SK-N-SH (cell line): Measurements from ENCODE around the gene TRPM3. TPM values are rescaled to one million over a fixed set of nuclear protein-coding genes. Genes with fewer than 3 reads are reported as not detected.

ENCODE experiments used
- CTCF ChIA-PET: fragments of 300-600, 350-600 bp; formaldehyde crosslinking; extraction: SDS; loops from one replicate; lab custom pipeline; 2021; lab: Yijun Ruan, JAX
- POLR2A ChIA-PET: fragments of 350-600 bp; sonication (Branson Sonifier 250); formaldehyde crosslinking; extraction: SDS; loops from one replicate; lab custom pipeline; 2020; ENCODE audit warnings: antibody characterized with exemption, inconsistent platforms; lab: Yijun Ruan, JAX
- DNase-seq: peaks from one replicate; pipeline ENCODE4 v3.0.0; 2012
- H2AFZ ChIP-seq: fragments of 200-600 bp; sonication (generic); 2 replicates; pipeline ENCODE4 v1.8.1; 2016; ENCODE audit warnings: antibody characterized with exemption, mild to moderate bottlenecking, low read depth
- H3F3A ChIP-seq: fragments of 200-600 bp; sonication (generic); replicated peaks from 2 replicates; pipeline ENCODE3; 2016; ENCODE audit warnings: antibody characterized with exemption, mild to moderate bottlenecking; ENCODE audit not compliant: insufficient read depth
- H3K27ac ChIP-seq, 2 experiments: fragments of 200-500 bp in 1 of 2; fragments of 200-600 bp in 1 of 2; sonication (Bioruptor generic) in 1 of 2; sonication (generic), shearing (Covaris generic) in 1 of 2; 2 replicates each; pipeline versions ENCODE4 v1.5.1 to v1.6.1; 2014 to 2016; ENCODE audit warnings: low read depth in 2 of 2, inconsistent platforms in 1 of 2, low read length in 1 of 2, mild to moderate bottlenecking in 1 of 2, mixed read lengths in 1 of 2
- H3K27me3 ChIP-seq: fragments of 200-600 bp; sonication (generic), shearing (Covaris generic); 2 replicates; pipeline ENCODE4 v1.6.1; 2016; ENCODE audit warnings: mixed run types; ENCODE audit not compliant: insufficient read depth
- H3K36me3 ChIP-seq, 2 experiments: fragments of 200-500 bp in 1 of 2; fragments of 200-600 bp in 1 of 2; sonication (Bioruptor generic) in 1 of 2; sonication (generic) in 1 of 2; replicated peaks in 1 of 2; 2 replicates each; pipeline versions ENCODE3 to v1.5.1; 2014 to 2016; ENCODE audit warnings: low read length in 1 of 2, mild to moderate bottlenecking in 1 of 2; ENCODE audit not compliant: insufficient read depth in 2 of 2, control insufficient read depth in 1 of 2
- H3K4me1 ChIP-seq, 2 experiments: fragments of 200-500 bp in 1 of 2; fragments of 200-600 bp in 1 of 2; sonication (Bioruptor generic) in 1 of 2; sonication (generic), shearing (Covaris generic) in 1 of 2; 2 replicates each; pipeline versions ENCODE4 v1.5.1 to v1.6.1; 2014 to 2016; ENCODE audit warnings: low read depth in 1 of 2, low read length in 1 of 2, mixed run types in 1 of 2; ENCODE audit not compliant: insufficient read depth in 2 of 2, control insufficient read depth in 1 of 2
- H3K4me2 ChIP-seq: fragments of 200-600 bp; sonication (generic), shearing (Covaris generic); 2 replicates; pipeline ENCODE4 v1.6.1; 2017; ENCODE audit warnings: mixed run types
- H3K4me3 ChIP-seq, 2 experiments: fragments of 200-500 bp in 1 of 2; fragments of 200-600 bp in 1 of 2; sonication (Bioruptor generic) in 1 of 2; sonication (generic), shearing (Covaris generic) in 1 of 2; 2 replicates each; pipeline versions ENCODE4 v1.5.1 to v1.8.1; 2014 to 2016; ENCODE audit warnings: low read depth in 2 of 2, inconsistent platforms in 1 of 2, low read length in 1 of 2, mild to moderate bottlenecking in 1 of 2, mixed read lengths in 1 of 2, moderate library complexity in 1 of 2
- H3K79me2 ChIP-seq: fragments of 200-600 bp; sonication (generic); 2 replicates; pipeline ENCODE4 v1.8.1; 2017; ENCODE audit warnings: mild to moderate bottlenecking; ENCODE audit not compliant: insufficient read depth
- H3K9ac ChIP-seq: fragments of 200-600 bp; sonication (generic); 2 replicates; pipeline ENCODE4 v1.6.1; 2017; ENCODE audit warnings: mixed run types
- H3K9me2 ChIP-seq: fragments of 200-600 bp; sonication (generic); 2 replicates; pipeline ENCODE4 v1.6.1; 2017; ENCODE audit warnings: mixed run types
- H3K9me3 ChIP-seq: fragments of 200-600 bp; sonication (generic); 2 replicates; pipeline ENCODE4 v1.6.1; 2017; ENCODE audit warnings: mixed run types, mild to moderate bottlenecking, moderate library complexity
- H4K20me1 ChIP-seq: fragments of 200-600 bp; sonication (generic); 2 replicates; pipeline ENCODE4 v1.6.1; 2017; ENCODE audit warnings: mild to moderate bottlenecking, mixed run types; ENCODE audit not compliant: insufficient read depth
- CHD2 ChIP-seq: fragments of 150-350 bp; IDR thresholded peaks from 2 replicates; pipeline ENCODE4 v1.6.1; 2018; ENCODE audit warnings: low read length; ENCODE audit not compliant: partially characterized antibody
- ELF1 ChIP-seq: IDR thresholded peaks from 2 replicates; pipeline ENCODE4 v1.4.0; 2012
- EZH2phosphoT487 ChIP-seq: fragments of 200-600 bp; sonication (generic); IDR thresholded peaks from 2 replicates; pipeline ENCODE4 v1.6.1; 2017; ENCODE audit warnings: low read depth, mixed run types, mild to moderate bottlenecking, antibody characterized with exemption, moderate library complexity, borderline replicate concordance
- FOSL2 ChIP-seq: IDR thresholded peaks from 2 replicates; pipeline ENCODE4 v1.4.0; 2012; ENCODE audit warnings: low read depth, mild to moderate bottlenecking, moderate library complexity, borderline replicate concordance
- FOXJ3 ChIP-seq: sonication (generic); formaldehyde crosslinking; IDR thresholded peaks from 2 replicates; pipeline ENCODE4 v1.5.1; 2020; ENCODE audit warnings: mild to moderate bottlenecking, missing genetic modification reagents
- FOXM1 ChIP-seq: IDR thresholded peaks from 2 replicates; pipeline ENCODE4 v1.4.0; 2012; ENCODE audit warnings: low read depth, mild to moderate bottlenecking
- MEF2A ChIP-seq: IDR thresholded peaks from 2 replicates; pipeline ENCODE4 v1.4.0; 2012; ENCODE audit warnings: low read depth, borderline replicate concordance
- MXI1 ChIP-seq: IDR thresholded peaks from 2 replicates; pipeline ENCODE4 v1.6.1; 2012; ENCODE audit warnings: mild to moderate bottlenecking, low read depth, low read length, improper control_type of control experiment
- NRF1 ChIP-seq: IDR thresholded peaks from 2 replicates; pipeline ENCODE4 v1.6.1; 2012; ENCODE audit warnings: low read depth, mild to moderate bottlenecking, low read length
- POLR2AphosphoS5 ChIP-seq: IDR thresholded peaks from 2 replicates; pipeline ENCODE4 v1.6.1; 2012; ENCODE audit warnings: low read depth, low read length
- RAD21 ChIP-seq: IDR thresholded peaks from 2 replicates; pipeline ENCODE4 v1.6.1; 2012; ENCODE audit warnings: mild to moderate bottlenecking, low read length
- REST ChIP-seq: IDR thresholded peaks from 2 replicates; pipeline ENCODE4 v1.6.1; 2012; ENCODE audit warnings: mild to moderate bottlenecking, low read depth, low read length, moderate library complexity
- RXRA ChIP-seq: IDR thresholded peaks from 2 replicates; pipeline ENCODE4 v1.4.0; 2012; ENCODE audit warnings: low read depth, mild to moderate bottlenecking, borderline replicate concordance
- SMC3 ChIP-seq: IDR thresholded peaks from 2 replicates; pipeline ENCODE4 v1.6.1; 2012; ENCODE audit warnings: low read depth, low read length, improper control_type of control experiment
- TAF1 ChIP-seq: IDR thresholded peaks from 2 replicates; pipeline ENCODE4 v1.6.1; 2012; ENCODE audit warnings: low read depth, mild to moderate bottlenecking, low read length, moderate library complexity, borderline replicate concordance
- TCF12 ChIP-seq: IDR thresholded peaks from 2 replicates; pipeline ENCODE4 v1.4.0; 2012
- YY1 ChIP-seq: IDR thresholded peaks from 2 replicates; pipeline ENCODE4 v1.4.0; 2012; ENCODE audit warnings: low read depth, mild to moderate bottlenecking
- WGBS: methylation state at CpG from one replicate; pipeline ENCODE4 v1.1.6; 2017; ENCODE audit warnings: low lambda C conversion rate; 5-methylcytosine and 5-hydroxymethylcytosine counted together
- polyA plus RNA-seq, 3 experiments: library from polyadenylated mRNA; depleted of rRNA; stranded (reverse); fragments of >200 nt; gene quantifications; 2 replicates each; pipeline ENCODE4 v1.2.3, GENCODE V29; 2012
- TF ChIP-seq, protein P1 (sequence below): IDR thresholded peaks from 2 replicates; pipeline ENCODE4 v1.4.0; 2012; ENCODE audit warnings: low read depth, borderline replicate concordance

The TRPM3 gene
- polyA plus RNA-seq, 1 of the 3 experiments (the other 2 are of a cell fraction) = not detected

- WGBS = 24% methylated on average over 7 of the region's 7 CpGs
- Histone ChIP-seq H3K4me2 (no peak overlapping the region), H2AFZ (no peak overlapping the region), H3K79me2 (no peaks in the 10 kb centered on the region)
- TF ChIP-seq CHD2 = no peak
- TF ChIP-seq, protein P1, sequence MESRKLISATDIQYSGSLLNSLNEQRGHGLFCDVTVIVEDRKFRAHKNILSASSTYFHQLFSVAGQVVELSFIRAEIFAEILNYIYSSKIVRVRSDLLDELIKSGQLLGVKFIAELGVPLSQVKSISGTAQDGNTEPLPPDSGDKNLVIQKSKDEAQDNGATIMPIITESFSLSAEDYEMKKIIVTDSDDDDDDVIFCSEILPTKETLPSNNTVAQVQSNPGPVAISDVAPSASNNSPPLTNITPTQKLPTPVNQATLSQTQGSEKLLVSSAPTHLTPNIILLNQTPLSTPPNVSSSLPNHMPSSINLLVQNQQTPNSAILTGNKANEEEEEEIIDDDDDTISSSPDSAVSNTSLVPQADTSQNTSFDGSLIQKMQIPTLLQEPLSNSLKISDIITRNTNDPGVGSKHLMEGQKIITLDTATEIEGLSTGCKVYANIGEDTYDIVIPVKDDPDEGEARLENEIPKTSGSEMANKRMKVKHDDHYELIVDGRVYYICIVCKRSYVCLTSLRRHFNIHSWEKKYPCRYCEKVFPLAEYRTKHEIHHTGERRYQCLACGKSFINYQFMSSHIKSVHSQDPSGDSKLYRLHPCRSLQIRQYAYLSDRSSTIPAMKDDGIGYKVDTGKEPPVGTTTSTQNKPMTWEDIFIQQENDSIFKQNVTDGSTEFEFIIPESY = no peak
- TF ChIP-seq MXI1 = no peak
- no peak for TF ChIP-seq FOXJ3 (CRISPR knock-in tag)
- no peak for TF ChIP-seq POLR2AphosphoS5
- no peak for TF ChIP-seq SMC3
- TF ChIP-seq EZH2phosphoT487 = no peak
- no peak for TF ChIP-seq YY1
- no peak for TF ChIP-seq RAD21
- no peak for TF ChIP-seq MEF2A
- TF ChIP-seq TAF1 = no peak
- no peak for TF ChIP-seq NRF1
- no peak for TF ChIP-seq ELF1
- no peak for TF ChIP-seq FOXM1
- TF ChIP-seq TCF12 = no peak
- TF ChIP-seq, all 33 proteins: peak for 0
- Histone ChIP-seq H3K9ac (no peak overlapping the region), H3K36me3 (no peaks in the 10 kb centered on the region), H3K27ac (no peak overlapping the region), H3K27me3 (no peaks in the 10 kb centered on the region), H3K9me2 (no peaks in the 10 kb centered on the region), H3K4me1 (0 out of 4 replicates have a peak, but pooled peaks cover 0 to 5% of the 10 kb centered on the region in 2 experiments), H3F3A (no peaks in the 10 kb centered on the region), H3K9me3 (no peaks in the 10 kb centered on the region), H4K20me1 (no peaks in the 10 kb centered on the region), H3K4me3 (no peak overlapping the region)
- CTCF ChIA-PET = no interaction called here
- DNase-seq = no peak
- POLR2A ChIA-PET = no interaction called here
Measured at GRCh38 chr9:70917277-70917676, 204.1 kb downstream of the TRPM3 start.

- Histone ChIP-seq H3K36me3 (no peaks in the 10 kb centered on the region), H3K9me3 (no peaks in the 10 kb centered on the region), H3K4me3 (no peak overlapping the region), H3K79me2 (no peaks in the 10 kb centered on the region), H3K27me3 (no peaks in the 10 kb centered on the region), H3K27ac (no peak overlapping the region), H2AFZ (no peak overlapping the region), H3K9me2 (no peaks in the 10 kb centered on the region), H3K4me1 (no peaks in the 10 kb centered on the region), H4K20me1 (no peaks in the 10 kb centered on the region), H3K4me2 (no peak overlapping the region), H3K9ac (no peak overlapping the region), H3F3A (no peaks in the 10 kb centered on the region)
- WGBS = 5% methylated on average over 1 of the region's 1 CpG
- DNase-seq = no peak
- ChIA-PET POLR2A (no interaction called here), CTCF (no interaction called here)
- no peak for TF ChIP-seq REST
- no peak for TF ChIP-seq RXRA
- no peak for TF ChIP-seq CHD2
- no peak for TF ChIP-seq POLR2AphosphoS5
- TF ChIP-seq TAF1 = no peak
- TF ChIP-seq FOSL2 = no peak
- no peak for TF ChIP-seq TCF12
Measured at GRCh38 chr9:70911791-70912190, 209.6 kb downstream of the TRPM3 start.
